ENCODE data around the gene FAM204A. TPM values are rescaled to one million over a fixed set of nuclear protein-coding genes. Genes with fewer than 3 reads are reported as not detected.

The FAM204A gene
- polyA plus RNA-seq, 1 experiment = 42.8 TPM

DNA sequence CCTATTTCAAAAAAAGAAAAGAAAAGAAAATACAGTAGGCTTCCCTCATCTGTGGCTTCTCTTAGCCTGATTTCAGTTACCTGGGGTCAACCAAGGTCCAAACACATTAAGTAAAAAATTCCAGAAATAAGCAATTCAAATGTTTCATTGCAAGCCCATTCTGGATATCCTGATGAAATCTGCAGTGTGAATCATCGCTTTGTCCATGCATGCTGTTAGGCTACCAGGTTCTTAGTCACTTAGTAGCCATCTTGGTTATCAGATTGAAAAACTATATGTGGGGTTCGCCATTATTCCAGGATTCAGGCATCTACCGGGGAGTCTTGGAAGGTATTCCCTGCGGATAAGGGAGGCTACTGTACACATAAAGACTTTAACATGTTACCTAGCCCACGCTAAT lies 991 bp upstream of the FAM204A start:
- no peak overlapping the region for H3K27ac ChIP-seq (ENCODE audit: low read depth, low read length)
- no peak for DNase-seq (ENCODE audit: low read depth, low spot score)
- CTCF ChIA-PET = interaction anchor here (0.6 kb wide), 1 partner anchor 68 kb away, joined by 3 read pairs; no protein-coding TSS in a partner anchor

GRCh38 chr10:118342638-118343020 lies 505 bp upstream of the FAM204A start:
- no peak for DNase-seq (ENCODE audit: low read depth, low spot score)
- H3K4me3 ChIP-seq (ENCODE audit: low read depth, low read length) = peak overlapping the region; percentile 92
- TF ChIP-seq, protein P1, sequence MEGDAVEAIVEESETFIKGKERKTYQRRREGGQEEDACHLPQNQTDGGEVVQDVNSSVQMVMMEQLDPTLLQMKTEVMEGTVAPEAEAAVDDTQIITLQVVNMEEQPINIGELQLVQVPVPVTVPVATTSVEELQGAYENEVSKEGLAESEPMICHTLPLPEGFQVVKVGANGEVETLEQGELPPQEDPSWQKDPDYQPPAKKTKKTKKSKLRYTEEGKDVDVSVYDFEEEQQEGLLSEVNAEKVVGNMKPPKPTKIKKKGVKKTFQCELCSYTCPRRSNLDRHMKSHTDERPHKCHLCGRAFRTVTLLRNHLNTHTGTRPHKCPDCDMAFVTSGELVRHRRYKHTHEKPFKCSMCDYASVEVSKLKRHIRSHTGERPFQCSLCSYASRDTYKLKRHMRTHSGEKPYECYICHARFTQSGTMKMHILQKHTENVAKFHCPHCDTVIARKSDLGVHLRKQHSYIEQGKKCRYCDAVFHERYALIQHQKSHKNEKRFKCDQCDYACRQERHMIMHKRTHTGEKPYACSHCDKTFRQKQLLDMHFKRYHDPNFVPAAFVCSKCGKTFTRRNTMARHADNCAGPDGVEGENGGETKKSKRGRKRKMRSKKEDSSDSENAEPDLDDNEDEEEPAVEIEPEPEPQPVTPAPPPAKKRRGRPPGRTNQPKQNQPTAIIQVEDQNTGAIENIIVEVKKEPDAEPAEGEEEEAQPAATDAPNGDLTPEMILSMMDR (IDR thresholded peaks at IDR 0.05; ENCODE audit: low read depth, low read length) = no peak
- no peak overlapping the region for H3K27ac ChIP-seq (ENCODE audit: low read depth, low read length)
- POLR2A ChIA-PET = no interaction called here
- H3K27me3 ChIP-seq (ENCODE audit: control insufficient read depth, insufficient read depth, low read length) = no peaks in the 10 kb centered on the region
- CTCF ChIA-PET = no interaction called here
- no peaks in the 10 kb centered on the region; the same call in 1 of the 2 replicates for H3K9me3 ChIP-seq (ENCODE audit: control insufficient read depth, insufficient read depth, low read length)

More for the DNA sequence above, 991 bp upstream of the FAM204A start:
- Histone ChIP-seq H3K27me3 (ENCODE audit: control insufficient read depth, insufficient read depth, low read length) (no peaks in the 10 kb centered on the region), H3K9me3 (ENCODE audit: control insufficient read depth, insufficient read depth, low read length) (no peaks in the 10 kb centered on the region; the same call in 1 of the 2 replicates), H3K4me3 (ENCODE audit: low read depth, low read length) (no peak overlapping the region)
- POLR2A ChIA-PET = no interaction called here
- TF ChIP-seq, protein P1 (IDR thresholded peaks at IDR 0.05; ENCODE audit: low read depth, low read length) = no peak

- ChIA-PET POLR2A (no interaction called here), CTCF (no interaction called here)
- H3K27me3 ChIP-seq (ENCODE audit: control insufficient read depth, insufficient read depth, low read length) = no peaks in the 10 kb centered on the region
- TF ChIP-seq, protein P1 (IDR thresholded peaks at IDR 0.05; ENCODE audit: low read depth, low read length) = no peak
- DNase-seq (ENCODE audit: low read depth, low spot score) = no peak
- H3K4me3 ChIP-seq (ENCODE audit: low read depth, low read length) = no peak overlapping the region
- no peak overlapping the region for H3K27ac ChIP-seq (ENCODE audit: low read depth, low read length)
- H3K9me3 ChIP-seq (ENCODE audit: control insufficient read depth, insufficient read depth, low read length) = no peaks in the 10 kb centered on the region; the same call in 1 of the 2 replicates
Observed at GRCh38 chr10:118340486-118340885, 1.6 kb downstream of the FAM204A start.

- TF ChIP-seq, protein P1 (IDR thresholded peaks at IDR 0.05; ENCODE audit: low read depth, low read length) = no peak
- Histone ChIP-seq H3K9me3 (ENCODE audit: control insufficient read depth, insufficient read depth, low read length) (no peaks in the 10 kb centered on the region; the same call in 1 of the 2 replicates), H3K4me3 (ENCODE audit: low read depth, low read length) (no peak overlapping the region), H3K27ac (ENCODE audit: low read depth, low read length) (no peak overlapping the region), H3K27me3 (ENCODE audit: control insufficient read depth, insufficient read depth, low read length) (no peaks in the 10 kb centered on the region)
- ChIA-PET CTCF (no interaction called here), POLR2A (no interaction called here)
- DNase-seq (ENCODE audit: low read depth, low spot score) = no peak
Observed at GRCh38 chr10:118339111-118339510, 3.0 kb downstream of the FAM204A start.

GRCh38 chr10:118337356-118337755 lies 4.8 kb downstream of the FAM204A start:
- CTCF ChIA-PET = no interaction called here
- H3K9me3 ChIP-seq (ENCODE audit: control insufficient read depth, insufficient read depth, low read length) = no peaks in the 10 kb centered on the region; the same call in 1 of the 2 replicates
- DNase-seq (ENCODE audit: low read depth, low spot score) = no peak
- H3K27me3 ChIP-seq (ENCODE audit: control insufficient read depth, insufficient read depth, low read length) = no peaks in the 10 kb centered on the region
- TF ChIP-seq, protein P1 (IDR thresholded peaks at IDR 0.05; ENCODE audit: low read depth, low read length) = no peak
- POLR2A ChIA-PET = no interaction called here
- no peak overlapping the region for H3K27ac ChIP-seq (ENCODE audit: low read depth, low read length)
- no peak overlapping the region for H3K4me3 ChIP-seq (ENCODE audit: low read depth, low read length)

All from AG04450 (cell line).